A673 (cell line): ENCODE measurements around the gene SRD5A1.

ENCODE experiments used
- EZH2 ChIP-seq: fragments of 200-600 bp; sonication (generic); IDR thresholded peaks from 2 replicates; pipeline ENCODE4 v1.6.1; 2017; ENCODE audit warnings: borderline replicate concordance, low read depth, mild to moderate bottlenecking, mixed read lengths, antibody characterized with exemption, low read length; ENCODE audit not compliant: poor library complexity, severe bottlenecking
- TF ChIP-seq, protein P1 (sequence below): fragments of 300-800, 200-600 bp; sonication (generic); conservative IDR thresholded peaks from 2 replicates; pipeline ENCODE4 v1.5.1; 2017; ENCODE audit warnings: low read depth, mild to moderate bottlenecking, antibody characterized with exemption, low read length, moderate library complexity, mixed read lengths

DNA sequence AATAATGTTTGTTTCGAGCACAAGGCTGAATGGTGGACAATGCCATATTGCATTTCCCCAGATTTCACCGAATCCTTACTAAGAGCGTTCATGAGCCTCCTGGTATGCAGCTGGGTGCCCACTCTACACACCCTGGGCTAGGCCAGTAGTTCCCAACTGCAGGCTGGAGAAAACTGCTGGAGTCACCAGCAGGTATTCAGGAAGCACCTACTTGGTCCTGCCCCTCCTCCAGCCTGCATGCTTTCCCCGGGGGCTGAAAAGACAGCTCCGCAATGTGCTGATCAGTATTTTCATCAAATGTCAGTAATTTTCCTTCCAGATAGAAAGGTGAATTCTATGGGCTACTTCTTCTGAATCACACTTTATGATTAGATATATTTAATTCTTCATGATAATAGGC, 34.4 kb downstream of the SRD5A1 start:
- TF ChIP-seq EZH2: no peak
- TF ChIP-seq, protein P1, sequence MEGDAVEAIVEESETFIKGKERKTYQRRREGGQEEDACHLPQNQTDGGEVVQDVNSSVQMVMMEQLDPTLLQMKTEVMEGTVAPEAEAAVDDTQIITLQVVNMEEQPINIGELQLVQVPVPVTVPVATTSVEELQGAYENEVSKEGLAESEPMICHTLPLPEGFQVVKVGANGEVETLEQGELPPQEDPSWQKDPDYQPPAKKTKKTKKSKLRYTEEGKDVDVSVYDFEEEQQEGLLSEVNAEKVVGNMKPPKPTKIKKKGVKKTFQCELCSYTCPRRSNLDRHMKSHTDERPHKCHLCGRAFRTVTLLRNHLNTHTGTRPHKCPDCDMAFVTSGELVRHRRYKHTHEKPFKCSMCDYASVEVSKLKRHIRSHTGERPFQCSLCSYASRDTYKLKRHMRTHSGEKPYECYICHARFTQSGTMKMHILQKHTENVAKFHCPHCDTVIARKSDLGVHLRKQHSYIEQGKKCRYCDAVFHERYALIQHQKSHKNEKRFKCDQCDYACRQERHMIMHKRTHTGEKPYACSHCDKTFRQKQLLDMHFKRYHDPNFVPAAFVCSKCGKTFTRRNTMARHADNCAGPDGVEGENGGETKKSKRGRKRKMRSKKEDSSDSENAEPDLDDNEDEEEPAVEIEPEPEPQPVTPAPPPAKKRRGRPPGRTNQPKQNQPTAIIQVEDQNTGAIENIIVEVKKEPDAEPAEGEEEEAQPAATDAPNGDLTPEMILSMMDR: no peak
